Mononuclear cell (primary cell): Measurements from ENCODE around the gene CYFIP2. TPM values are rescaled to one million over a fixed set of nuclear protein-coding genes. Genes with fewer than 3 reads are reported as not detected.

Experiments used
- H3K27me3 ChIP-seq: 2 replicates; pipeline ENCODE4 v1.6.0; 2011; ENCODE audit warnings: low read length, control low read depth; ENCODE audit not compliant: insufficient read depth
- H3K4me1 ChIP-seq: 2 replicates; pipeline ENCODE4 v1.5.1; 2011; ENCODE audit warnings: mild to moderate bottlenecking, low read length, control low read depth; ENCODE audit not compliant: insufficient read depth
- H3K4me3 ChIP-seq: 2 replicates; pipeline ENCODE4 v1.5.1; 2011; ENCODE audit warnings: mild to moderate bottlenecking, low read length, moderate library complexity
- H3K9me3 ChIP-seq: 2 replicates; pipeline ENCODE4 v1.5.1; 2011; ENCODE audit warnings: low read depth, mild to moderate bottlenecking, control low read depth, low read length
- total RNA-seq: library from RNA; depleted of rRNA; stranded (reverse); fragments of >200 nt; gene quantifications from one replicate; pipeline ENCODE4 v1.2.3, GENCODE V29; 2012

Gene CYFIP2
- total RNA-seq, 1 donor = 200 TPM

- Histone ChIP-seq H3K4me1 (peaks cover 28% of the 10 kb centered on the region), H3K4me3 (no peak overlapping the region), H3K9me3 (no peaks in the 10 kb centered on the region), H3K27me3 (no peaks in the 10 kb centered on the region)
Measured at GRCh38 chr5:157312492-157312891, 46.6 kb downstream of the CYFIP2 start.

- Histone ChIP-seq H3K4me1 (peaks cover 2% of the 10 kb centered on the region), H3K27me3 (no peaks in the 10 kb centered on the region), H3K9me3 (no peaks in the 10 kb centered on the region), H3K4me3 (no peak overlapping the region)
Measured at GRCh38 chr5:157322581-157322980, 56.7 kb downstream of the CYFIP2 start.

GRCh38 chr5:157323107-157323706 is 57.3 kb downstream of the CYFIP2 start:
- H3K9me3 ChIP-seq = no peaks in the 10 kb centered on the region
- H3K4me3 ChIP-seq = no peak overlapping the region

GRCh38 chr5:157324237-157324636 is 58.3 kb downstream of the CYFIP2 start:
- H3K27me3 ChIP-seq = no peaks in the 10 kb centered on the region
- no peak overlapping the region for H3K4me3 ChIP-seq
- H3K4me1 ChIP-seq = peaks cover 18% of the 10 kb centered on the region
- no peaks in the 10 kb centered on the region for H3K9me3 ChIP-seq

More at GRCh38 chr5:157323107-157323706, 57.3 kb downstream of the CYFIP2 start:
- no peaks in the 10 kb centered on the region for H3K27me3 ChIP-seq
- H3K4me1 ChIP-seq = peaks cover 7% of the 10 kb centered on the region

- no peaks in the 10 kb centered on the region for H3K27me3 ChIP-seq
- no peak overlapping the region for H3K4me3 ChIP-seq
- H3K9me3 ChIP-seq = no peaks in the 10 kb centered on the region
- peaks cover 22% of the 10 kb centered on the region for H3K4me1 ChIP-seq
Measured at GRCh38 chr5:157326440-157327005, 60.6 kb downstream of the CYFIP2 start.

- Histone ChIP-seq H3K4me3 (no peak overlapping the region), H3K27me3 (no peaks in the 10 kb centered on the region), H3K9me3 (no peaks in the 10 kb centered on the region), H3K4me1 (peaks cover 22% of the 10 kb centered on the region)
Measured at GRCh38 chr5:157327771-157328170, 61.8 kb downstream of the CYFIP2 start.

GRCh38 chr5:157328277-157328912 is 62.5 kb downstream of the CYFIP2 start:
- Histone ChIP-seq H3K27me3 (no peaks in the 10 kb centered on the region), H3K4me3 (no peak overlapping the region), H3K9me3 (no peaks in the 10 kb centered on the region), H3K4me1 (peaks cover 22% of the 10 kb centered on the region)

- H3K4me1 ChIP-seq = peaks cover 22% of the 10 kb centered on the region
- no peaks in the 10 kb centered on the region for H3K9me3 ChIP-seq
- no peaks in the 10 kb centered on the region for H3K27me3 ChIP-seq
- no peak overlapping the region for H3K4me3 ChIP-seq
Measured at GRCh38 chr5:157331807-157332206, 65.9 kb downstream of the CYFIP2 start.

- H3K27me3 ChIP-seq = no peaks in the 10 kb centered on the region
- no peaks in the 10 kb centered on the region for H3K9me3 ChIP-seq
- no peak overlapping the region for H3K4me3 ChIP-seq
- no peaks in the 10 kb centered on the region for H3K4me1 ChIP-seq
Measured at GRCh38 chr5:157335534-157336422, 69.9 kb downstream of the CYFIP2 start.

- no peaks in the 10 kb centered on the region for H3K4me1 ChIP-seq
- no peaks in the 10 kb centered on the region for H3K27me3 ChIP-seq
- no peak overlapping the region for H3K4me3 ChIP-seq
- no peaks in the 10 kb centered on the region for H3K9me3 ChIP-seq
Measured at GRCh38 chr5:157336423-157336744, 70.5 kb downstream of the CYFIP2 start.

- Histone ChIP-seq H3K9me3 (no peaks in the 10 kb centered on the region), H3K4me1 (no peaks in the 10 kb centered on the region), H3K27me3 (no peaks in the 10 kb centered on the region), H3K4me3 (no peak overlapping the region)
Measured at GRCh38 chr5:157339409-157339808, 73.5 kb downstream of the CYFIP2 start.

- Histone ChIP-seq H3K9me3 (no peaks in the 10 kb centered on the region), H3K4me1 (no peaks in the 10 kb centered on the region), H3K27me3 (no peaks in the 10 kb centered on the region), H3K4me3 (no peak overlapping the region)
Measured at GRCh38 chr5:157342822-157343402, 77.0 kb downstream of the CYFIP2 start.

GRCh38 chr5:157343842-157344790 is 78.2 kb downstream of the CYFIP2 start:
- no peaks in the 10 kb centered on the region for H3K9me3 ChIP-seq
- H3K4me1 ChIP-seq = no peaks in the 10 kb centered on the region
- H3K4me3 ChIP-seq = no peak overlapping the region
- no peaks in the 10 kb centered on the region for H3K27me3 ChIP-seq

- no peak overlapping the region for H3K4me3 ChIP-seq
Measured at GRCh38 chr5:157345067-157345466, 79.1 kb downstream of the CYFIP2 start.

More at GRCh38 chr5:157345067-157345466, 79.1 kb downstream of the CYFIP2 start:
- H3K9me3 ChIP-seq = no peaks in the 10 kb centered on the region
- H3K27me3 ChIP-seq = no peaks in the 10 kb centered on the region
- H3K4me1 ChIP-seq = no peaks in the 10 kb centered on the region
